Endothelial cell of umbilical vein (primary cell): ENCODE measurements around the gene MYO15A. TPM values are rescaled to one million over a fixed set of nuclear protein-coding genes. Genes with fewer than 3 reads are reported as not detected.

ENCODE experiments used
- BruUV-seq: library from RNA; stranded (reverse); fragments of 400-500 nt; replicated peaks from 2 replicates; lab custom pipeline; 2021; lab: Mats Ljungman, UMichigan
- CTCF ChIA-PET: fragments of 300-600, 350-600 bp; sonication (Branson Sonifier 250); formaldehyde crosslinking; loops from one replicate; lab custom pipeline; 2021; ENCODE audit warnings: antibody characterized with exemption, inconsistent platforms; lab: Charles Lee
- POLR2A ChIA-PET: fragments of 300-600, 350-600 bp; sonication (Branson Sonifier 250); formaldehyde crosslinking; loops from one replicate; lab custom pipeline; 2021; ENCODE audit warnings: antibody characterized with exemption, inconsistent platforms; lab: Charles Lee
- DNase-seq: peaks from one replicate; pipeline ENCODE4 v3.0.0-alpha.2; 2011; ENCODE audit warnings: low read depth, low spot score
- FAIRE-seq: peaks from 2 replicates; lab custom pipeline; 2011; peaks lifted over from hg19 to GRCh38; lab: Jason Lieb, UNC
- H2AFZ ChIP-seq: 2 replicates; pipeline ENCODE4 v1.6.0; 2012; ENCODE audit warnings: low read depth, low read length, control low read depth, inconsistent platforms
- H3K27ac ChIP-seq: 2 replicates; pipeline ENCODE4 v1.5.1; 2011; ENCODE audit warnings: low read depth, mild to moderate bottlenecking, control low read depth, low read length, moderate library complexity; ENCODE audit not compliant: insufficient read depth
- H3K27me3 ChIP-seq, 2 experiments: 2 replicates each; pipeline versions ENCODE4 v1.6.0 to v1.6.1; 2011; ENCODE audit warnings: low read length in 2 of 2, mixed read lengths in 1 of 2; ENCODE audit not compliant: control insufficient read depth in 2 of 2, insufficient read depth in 2 of 2
- H3K36me3 ChIP-seq, 2 experiments: 2 replicates in 1 of 2; 3 replicates in 1 of 2; pipeline ENCODE4 v1.5.1; 2011; ENCODE audit warnings: low read length in 2 of 2, mild to moderate bottlenecking in 1 of 2, moderate library complexity in 1 of 2; ENCODE audit not compliant: control insufficient read depth in 2 of 2, insufficient read depth in 2 of 2; ENCODE audit errors: extremely low read depth in 1 of 2
- H3K4me1 ChIP-seq: 3 replicates; pipeline ENCODE4 v1.5.1; 2011; ENCODE audit warnings: mild to moderate bottlenecking, low read length; ENCODE audit not compliant: control insufficient read depth, insufficient read depth; ENCODE audit errors: extremely low read depth
- H3K4me2 ChIP-seq: 2 replicates; pipeline ENCODE4 v1.6.1; 2011; ENCODE audit warnings: low read length, control low read depth, mixed read lengths; ENCODE audit not compliant: insufficient read depth
- H3K4me3 ChIP-seq, 3 experiments: fragments of 200-600 bp in 1 of 3; sonication (generic), shearing (Covaris generic) in 1 of 3; replicated peaks in 1 of 3; 2 replicates each; pipeline ENCODE4 v1.5.1; 2011 to 2016; ENCODE audit warnings: control low read depth in 3 of 3, low read length in 3 of 3, mild to moderate bottlenecking in 2 of 3, inconsistent platforms in 1 of 3, low read depth in 1 of 3, moderate library complexity in 1 of 3; ENCODE audit not compliant: insufficient read depth in 1 of 3
- H3K79me2 ChIP-seq: 2 replicates; pipeline ENCODE4 v1.6.0; 2012; ENCODE audit warnings: low read length, inconsistent platforms; ENCODE audit not compliant: control insufficient read depth, insufficient read depth
- H3K9ac ChIP-seq: replicated peaks from 2 replicates; pipeline ENCODE3; 2011; ENCODE audit warnings: low read length, control low read depth; ENCODE audit not compliant: insufficient read depth; ENCODE audit errors: extremely low read depth
- H3K9me1 ChIP-seq: replicated peaks from 3 replicates; pipeline ENCODE4 v1.6.0; 2011; ENCODE audit warnings: mild to moderate bottlenecking, low read length; ENCODE audit not compliant: control insufficient read depth, insufficient read depth; ENCODE audit errors: extremely low read depth
- H3K9me3 ChIP-seq: replicated peaks from 2 replicates; pipeline ENCODE4 v1.5.1; 2012; ENCODE audit warnings: low read length, inconsistent platforms; ENCODE audit not compliant: control insufficient read depth, insufficient read depth
- H4K20me1 ChIP-seq: replicated peaks from 2 replicates; pipeline ENCODE3; 2011; ENCODE audit warnings: mild to moderate bottlenecking, low read length; ENCODE audit not compliant: control insufficient read depth, insufficient read depth; ENCODE audit errors: extremely low read depth
- CTCF ChIP-seq, 2 donors: IDR thresholded peaks; 1 replicate in 1 of 2; 2 replicates in 1 of 2; pipeline ENCODE4 v1.5.1; 2011; ENCODE audit warnings: low read length in 2 of 2, mild to moderate bottlenecking in 2 of 2, moderate library complexity in 2 of 2, control low read depth in 1 of 2, inconsistent platforms in 1 of 2, low read depth in 1 of 2; ENCODE audit not compliant: insufficient read depth in 1 of 2; ENCODE audit errors: extremely low read depth in 1 of 2
- EZH2 ChIP-seq: IDR thresholded peaks from 2 replicates; pipeline ENCODE4 v1.6.1; 2012; ENCODE audit warnings: borderline replicate concordance, low read depth, mild to moderate bottlenecking, moderate library complexity, low read length, inconsistent platforms; ENCODE audit not compliant: severe bottlenecking
- FOS ChIP-seq: IDR thresholded peaks from 2 replicates; pipeline ENCODE4 v1.6.1; 2011; ENCODE audit warnings: mild to moderate bottlenecking, low read length, moderate library complexity, borderline replicate concordance; ENCODE audit not compliant: insufficient read depth
- GATA2 ChIP-seq: IDR thresholded peaks from 2 replicates; pipeline ENCODE4 v1.7.0; 2011; ENCODE audit warnings: low read depth, mild to moderate bottlenecking, moderate library complexity, mixed read lengths, low read length; ENCODE audit not compliant: insufficient read length, insufficient read depth
- JUN ChIP-seq: IDR thresholded peaks from 2 replicates; pipeline ENCODE4 v1.6.1; 2011; ENCODE audit warnings: borderline replicate concordance, low read depth; ENCODE audit not compliant: insufficient read length, insufficient read depth
- MAX ChIP-seq: IDR thresholded peaks from 2 replicates; pipeline ENCODE4 v1.6.1; 2011; ENCODE audit not compliant: insufficient read depth, insufficient read length
- MYC ChIP-seq: IDR thresholded peaks from one replicate; pipeline ENCODE4 v1.6.1; 2011; ENCODE audit warnings: mild to moderate bottlenecking, low read depth, low read length
- POLR2A ChIP-seq: IDR thresholded peaks from 2 replicates; pipeline ENCODE4 v1.6.1; 2012; ENCODE audit warnings: low read depth, mild to moderate bottlenecking, control low read depth, low read length
- POLR2AphosphoS5 ChIP-seq: IDR thresholded peaks from 2 replicates; pipeline ENCODE4 v1.6.1; 2012; ENCODE audit warnings: low read depth, mild to moderate bottlenecking, control low read depth, low read length, moderate library complexity; ENCODE audit not compliant: insufficient read depth
- dilution Hi-C: fragments of 300-500 bp; cut with MboI; formaldehyde crosslinking; loops from one replicate; pipeline ENCODE4 v1.15.0; 2019; ENCODE audit warnings: low sequenced_read_pairs; ENCODE audit not compliant: extremely low pct_ligation_motif_present
- intact Hi-C: fragments of 100-400 bp; cut with micrococcal nuclease; formaldehyde crosslinking; loops from one replicate; pipeline ENCODE4 v1.10.0; 2022
- polyA plus RNA-seq, 4 experiments: library from polyadenylated mRNA; depleted of rRNA in 3 of 4; stranded (reverse) in 3 of 4; unstranded in 1 of 4; fragments of >200 nt; gene quantifications; 2 replicates each; pipeline versions ENCODE4 v1.2.1 to v1.2.3, GENCODE V29; 2011 to 2012; ENCODE audit warnings: missing spikeins in 1 of 4
- total RNA-seq: library from RNA; stranded (reverse); gene quantifications from 2 replicates; pipeline ENCODE4 v1.2.3, GENCODE V29; 2021

Gene MYO15A
- total and polyA plus RNA-seq, 2 donors (not counting 3 experiments of a cell fraction or from before 2014, with no cell fraction given), result 0.46 to 0.82 TPM

GRCh38 chr17:18177133-18177532 lies 68.6 kb downstream of the MYO15A start:
- DNase-seq (no peak), FAIRE-seq (no peak)
- Histone ChIP-seq H3K36me3 (no peaks in the 10 kb centered on the region), H3K4me1 (peaks cover 1% of the 10 kb centered on the region), H3K27me3 (no peaks in the 10 kb centered on the region), H3K9ac (no peak overlapping the region), H4K20me1 (no peaks in the 10 kb centered on the region), H3K4me3 (no peak overlapping the region), H3K79me2 (no peaks in the 10 kb centered on the region), H2AFZ (no peak overlapping the region), H3K9me1 (no peaks in the 10 kb centered on the region), H3K4me2 (no peak overlapping the region), H3K9me3 (no peaks in the 10 kb centered on the region), H3K27ac (no peak overlapping the region)
- intact Hi-C loops (no loop called here), dilution Hi-C loops (no loop called here)
- POLR2A ChIA-PET, result no interaction called here
- BruUV-seq, result no TSS peak
- TF ChIP-seq EZH2 (no peak), MYC (no peak), POLR2A (no peak), CTCF (IDR thresholded peaks at IDR 0.05; ENCODE audit: extremely low read depth in 1 of 2, insufficient read depth in 1 of 2, low read depth in 1 of 2, low read length in 2 of 2) (no peak), GATA2 (no peak), MAX (no peak), JUN (no peak), FOS (no peak), POLR2AphosphoS5 (no peak)
- CTCF ChIA-PET, result no interaction called here
